ENCODE data around the gene FRMPD2.
"Not testable (repeated sequence)": the region's sequence is repeated elsewhere in the genome, so short reads cannot be mapped to it uniquely, and the experiment has no call there.

The FRMPD2 gene

GRCh38 chr10:48139953-48140850 lies 134.3 kb downstream of the FRMPD2 start:
- DNase-seq (ENCODE audit: low read depth, low spot score), result not testable (repeated sequence)

- not testable (repeated sequence) for DNase-seq (ENCODE audit: low read depth, low spot score)
Measured at GRCh38 chr10:48128954-48129353, 145.5 kb downstream of the FRMPD2 start.

- DNase-seq (ENCODE audit: low read depth, low spot score), result not testable (repeated sequence)
Measured at GRCh38 chr10:48126251-48126650, 148.2 kb downstream of the FRMPD2 start.

- DNase-seq (ENCODE audit: low read depth, low spot score), result not testable (repeated sequence)
Measured at GRCh38 chr10:48125631-48126030, 148.9 kb downstream of the FRMPD2 start.

GRCh38 chr10:48122618-48123017 lies 151.9 kb downstream of the FRMPD2 start:
- not testable (repeated sequence) for DNase-seq (ENCODE audit: low read depth, low spot score)

- not testable (repeated sequence) for DNase-seq (ENCODE audit: low read depth, low spot score)
Measured at GRCh38 chr10:48110277-48110676, 164.2 kb downstream of the FRMPD2 start.

All from astrocyte of the hippocampus (primary cell).